HG03175 (cell line): ENCODE measurements around the gene PEG3.

Experiments
- ATAC-seq: cut with Tn5 transposase; IDR thresholded peaks from one replicate; pipeline ENCODE4 v1.9.1; 2021; ENCODE audit warnings: mild to moderate bottlenecking, moderate library complexity; ENCODE audit not compliant: unreplicated experiment

The PEG3 gene

GRCh38 chr19:56839652-56840450 lies 675 bp downstream of the PEG3 start:
- no peak for ATAC-seq

GRCh38 chr19:56838909-56839651 lies 1.4 kb downstream of the PEG3 start:
- ATAC-seq: no peak

- ATAC-seq: no peak
Measured at GRCh38 chr19:56838024-56838908, 2.3 kb downstream of the PEG3 start.

- ATAC-seq: no peak
Measured at GRCh38 chr19:56837492-56838023, 3.0 kb downstream of the PEG3 start.

- no peak for ATAC-seq
Measured at GRCh38 chr19:56837004-56837403, 3.5 kb downstream of the PEG3 start.

- no peak for ATAC-seq
Measured at GRCh38 chr19:56836059-56836458, 4.5 kb downstream of the PEG3 start.

- ATAC-seq: no peak
Measured at GRCh38 chr19:56835401-56835800, 5.1 kb downstream of the PEG3 start.

- ATAC-seq: no peak
Measured at GRCh38 chr19:56834564-56835375, 5.8 kb downstream of the PEG3 start.

- no peak for ATAC-seq
Measured at GRCh38 chr19:56832352-56832928, 8.1 kb downstream of the PEG3 start.

GRCh38 chr19:56831255-56831654 lies 9.3 kb downstream of the PEG3 start:
- ATAC-seq: no peak

GRCh38 chr19:56829596-56829995 lies 10.9 kb downstream of the PEG3 start:
- no peak for ATAC-seq

- no peak for ATAC-seq
Measured at GRCh38 chr19:56827708-56828107, 12.8 kb downstream of the PEG3 start.

- ATAC-seq: no peak
Measured at GRCh38 chr19:56823956-56824355, 16.6 kb downstream of the PEG3 start.

GRCh38 chr19:56823417-56823816 lies 17.1 kb downstream of the PEG3 start:
- ATAC-seq: no peak

- ATAC-seq: no peak
Measured at GRCh38 chr19:56822755-56823154, 17.8 kb downstream of the PEG3 start.

GRCh38 chr19:56821675-56822074 lies 18.9 kb downstream of the PEG3 start:
- no peak for ATAC-seq

- ATAC-seq: no peak
Measured at GRCh38 chr19:56821209-56821608, 19.3 kb downstream of the PEG3 start.

- no peak for ATAC-seq
Measured at GRCh38 chr19:56819166-56819565, 21.4 kb downstream of the PEG3 start.

GRCh38 chr19:56814656-56815055 lies 25.9 kb downstream of the PEG3 start:
- ATAC-seq: no peak

- ATAC-seq: no peak
Measured at GRCh38 chr19:56813531-56813930, 27.0 kb downstream of the PEG3 start.
